ENCODE data around the gene HHAT.

The HHAT gene

DNA sequence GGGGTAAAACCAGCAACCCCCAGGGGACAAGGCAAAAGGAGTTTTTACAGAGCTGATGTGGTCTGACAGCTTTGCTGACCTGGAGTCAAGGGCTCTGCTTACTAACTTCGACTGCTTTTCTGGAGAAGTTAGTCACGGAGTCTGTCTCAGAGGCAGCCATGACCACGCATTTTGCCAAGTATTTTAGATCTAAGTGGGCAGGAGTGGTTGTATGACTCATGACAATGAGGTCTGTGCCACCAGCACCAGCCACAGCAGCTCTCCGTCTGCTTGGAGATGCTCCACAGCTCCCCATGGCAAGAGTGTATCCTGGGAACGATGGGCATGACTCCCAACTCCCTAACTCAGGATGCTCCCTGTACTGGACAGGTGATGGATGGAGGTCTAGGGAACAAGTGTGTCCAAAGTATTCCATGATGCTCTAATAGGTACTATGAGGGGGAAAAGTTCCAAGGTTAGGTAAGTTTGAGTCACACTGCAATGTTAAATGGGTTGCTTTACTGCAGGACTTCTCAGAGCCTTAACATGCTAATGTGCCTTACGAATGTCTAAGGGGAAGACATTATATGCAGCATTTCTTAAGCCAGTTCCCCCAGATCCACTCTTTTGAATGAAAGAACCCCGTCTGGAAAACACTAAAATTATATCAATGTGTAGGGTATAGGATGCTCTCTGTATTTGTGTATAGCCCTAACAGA, 359.0 kb downstream of the HHAT start:
- H3K4me3 ChIP-seq (ENCODE audit: control insufficient read depth, low read depth, low read length), result no peak overlapping the region
- DNase-seq (ENCODE audit: low read depth), result peak; percentile 46
- TF ChIP-seq, protein P1, sequence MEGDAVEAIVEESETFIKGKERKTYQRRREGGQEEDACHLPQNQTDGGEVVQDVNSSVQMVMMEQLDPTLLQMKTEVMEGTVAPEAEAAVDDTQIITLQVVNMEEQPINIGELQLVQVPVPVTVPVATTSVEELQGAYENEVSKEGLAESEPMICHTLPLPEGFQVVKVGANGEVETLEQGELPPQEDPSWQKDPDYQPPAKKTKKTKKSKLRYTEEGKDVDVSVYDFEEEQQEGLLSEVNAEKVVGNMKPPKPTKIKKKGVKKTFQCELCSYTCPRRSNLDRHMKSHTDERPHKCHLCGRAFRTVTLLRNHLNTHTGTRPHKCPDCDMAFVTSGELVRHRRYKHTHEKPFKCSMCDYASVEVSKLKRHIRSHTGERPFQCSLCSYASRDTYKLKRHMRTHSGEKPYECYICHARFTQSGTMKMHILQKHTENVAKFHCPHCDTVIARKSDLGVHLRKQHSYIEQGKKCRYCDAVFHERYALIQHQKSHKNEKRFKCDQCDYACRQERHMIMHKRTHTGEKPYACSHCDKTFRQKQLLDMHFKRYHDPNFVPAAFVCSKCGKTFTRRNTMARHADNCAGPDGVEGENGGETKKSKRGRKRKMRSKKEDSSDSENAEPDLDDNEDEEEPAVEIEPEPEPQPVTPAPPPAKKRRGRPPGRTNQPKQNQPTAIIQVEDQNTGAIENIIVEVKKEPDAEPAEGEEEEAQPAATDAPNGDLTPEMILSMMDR (IDR thresholded peaks at IDR 0.05; ENCODE audit: control insufficient read depth, insufficient read depth, low read depth, low read length, missing control alignments), result no peak

DNA sequence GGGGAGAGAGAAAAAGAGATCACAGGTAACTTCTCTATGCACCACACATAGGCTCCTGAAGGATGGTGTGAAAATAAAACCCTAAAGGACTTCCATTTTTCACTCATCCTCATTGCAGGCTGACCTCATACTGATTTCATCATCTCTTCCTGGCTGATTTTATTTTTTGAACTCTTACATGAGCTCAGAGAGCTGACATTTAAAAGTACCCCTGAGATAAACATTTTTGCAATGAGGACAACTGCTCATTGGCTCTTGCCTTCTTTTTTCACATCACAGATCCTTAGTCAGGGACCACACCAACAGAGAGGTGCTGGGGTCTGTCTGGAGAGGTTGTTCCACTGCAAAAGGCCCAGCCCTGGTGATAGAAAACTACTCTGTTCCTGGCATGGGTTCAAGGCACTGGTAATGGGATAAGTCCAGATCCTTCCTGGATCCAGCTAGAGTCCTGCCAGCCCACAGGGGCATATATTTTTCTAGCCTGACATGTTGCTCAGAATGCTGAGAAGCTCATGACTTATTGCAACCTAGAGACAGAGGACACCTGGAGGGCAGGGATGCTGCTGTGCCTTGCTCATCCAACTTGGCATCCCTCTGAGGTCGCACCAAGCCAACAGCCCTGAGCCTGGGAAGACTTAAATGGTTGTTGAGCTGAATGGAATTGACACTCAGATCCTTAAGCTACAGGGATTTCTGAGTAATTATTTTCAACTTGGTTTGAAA, 360.0 kb downstream of the HHAT start:
- H3K4me3 ChIP-seq (ENCODE audit: control insufficient read depth, low read depth, low read length), result no peak overlapping the region
- TF ChIP-seq, protein P1 (IDR thresholded peaks at IDR 0.05; ENCODE audit: control insufficient read depth, insufficient read depth, low read depth, low read length, missing control alignments), result no peak

DNA sequence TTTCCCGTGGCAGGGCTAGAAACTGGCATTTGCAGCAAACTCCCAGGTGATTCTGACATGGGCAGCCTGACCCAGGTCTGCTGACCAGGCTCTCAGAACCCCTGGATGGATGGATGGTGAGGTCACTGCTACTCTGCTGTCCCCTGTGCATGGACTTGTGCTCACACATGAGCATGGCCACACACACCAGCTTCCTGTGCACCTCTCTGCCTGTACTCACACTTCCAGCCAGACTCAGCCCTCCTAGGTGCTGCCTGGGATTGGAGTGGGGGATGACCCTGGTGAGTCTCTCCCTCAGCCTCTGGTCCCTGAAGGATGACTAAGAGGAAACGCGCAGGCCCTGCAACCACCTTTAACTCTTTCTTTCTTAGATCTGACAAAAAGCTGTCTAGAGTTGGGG, 361.1 kb downstream of the HHAT start:
- no peak for DNase-seq (ENCODE audit: low read depth)

More for the DNA sequence above, 360.0 kb downstream of the HHAT start:
- DNase-seq (ENCODE audit: low read depth), result peak; percentile 13

DNA sequence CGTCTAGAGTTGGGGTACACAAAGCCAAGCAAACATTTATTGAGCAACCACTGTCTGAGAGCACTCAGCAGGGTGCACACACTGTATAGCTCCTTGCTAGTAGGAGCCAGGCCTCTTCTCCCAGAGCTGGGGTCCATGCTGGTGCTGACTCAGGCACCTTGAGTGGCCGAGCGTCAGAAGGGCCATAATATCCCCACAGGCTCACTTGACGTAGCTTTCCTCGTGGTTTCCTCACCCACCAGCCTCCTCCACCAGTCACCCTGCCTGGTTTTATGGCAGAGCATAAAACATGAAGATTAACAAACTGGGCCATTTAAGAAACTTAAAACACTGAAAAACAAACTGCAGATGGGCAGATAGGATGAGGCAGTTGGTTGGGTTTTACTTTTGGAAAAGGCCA, 361.5 kb downstream of the HHAT start:
- no peak overlapping the region for H3K4me3 ChIP-seq (ENCODE audit: control insufficient read depth, low read depth, low read length)
- no peak for DNase-seq (ENCODE audit: low read depth)
- TF ChIP-seq, protein P1 (IDR thresholded peaks at IDR 0.05; ENCODE audit: control insufficient read depth, insufficient read depth, low read depth, low read length, missing control alignments), result no peak

More for the DNA sequence above, 361.1 kb downstream of the HHAT start:
- TF ChIP-seq, protein P1 (IDR thresholded peaks at IDR 0.05; ENCODE audit: control insufficient read depth, insufficient read depth, low read depth, low read length, missing control alignments), result no peak
- H3K4me3 ChIP-seq (ENCODE audit: control insufficient read depth, low read depth, low read length), result no peak overlapping the region

DNA sequence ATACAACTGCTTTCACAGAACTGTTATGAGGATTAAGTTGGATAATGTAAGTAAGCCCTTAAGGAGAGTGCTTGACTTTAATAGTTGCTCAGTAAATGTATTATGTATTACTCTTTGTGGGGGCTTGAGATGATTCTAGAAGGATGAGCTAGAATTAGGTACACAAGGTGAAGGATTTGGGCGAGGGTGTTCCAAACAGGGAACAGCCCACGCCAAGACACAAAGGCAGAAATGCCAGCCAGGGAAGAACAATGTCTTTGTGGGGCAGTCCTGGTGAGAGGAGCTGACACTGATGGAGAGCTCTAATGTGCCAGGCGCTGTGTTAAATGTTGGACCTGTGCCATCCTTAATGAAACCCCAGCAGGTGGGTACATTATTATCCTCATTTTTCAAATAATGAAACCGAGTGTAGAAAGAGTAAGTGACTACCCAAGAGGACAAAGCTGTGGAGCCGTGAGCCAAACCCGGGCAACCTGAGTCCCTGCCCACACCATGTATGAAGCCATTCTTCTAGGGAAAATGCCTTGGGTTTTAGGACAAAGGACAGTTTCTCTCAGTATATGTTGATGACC, 362.4 kb downstream of the HHAT start:
- DNase-seq (ENCODE audit: low read depth), result no peak
- no peak overlapping the region for H3K4me3 ChIP-seq (ENCODE audit: control insufficient read depth, low read depth, low read length)
- TF ChIP-seq, protein P1 (IDR thresholded peaks at IDR 0.05; ENCODE audit: control insufficient read depth, insufficient read depth, low read depth, low read length, missing control alignments), result no peak

DNA sequence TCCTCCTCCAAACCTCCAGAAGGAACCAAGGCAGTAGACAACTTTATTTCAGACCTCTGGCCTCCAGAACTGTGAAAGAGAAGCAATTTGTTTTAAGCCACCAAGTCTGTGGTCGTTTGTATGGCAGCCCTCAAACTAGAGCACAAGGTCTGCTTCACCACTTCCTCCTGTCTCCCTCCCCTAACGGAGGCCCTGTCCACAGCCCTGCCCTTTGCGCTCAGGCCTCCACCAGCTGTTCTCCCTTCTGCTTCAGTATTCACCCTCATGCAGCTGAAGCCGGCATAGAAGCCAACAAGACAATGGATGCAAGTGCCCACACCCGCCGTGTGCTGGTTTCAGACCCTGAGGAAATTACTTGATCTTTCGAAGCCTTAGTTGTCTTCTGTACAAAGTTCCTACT, 364.1 kb downstream of the HHAT start:
- no peak for DNase-seq (ENCODE audit: low read depth)
- TF ChIP-seq, protein P1 (IDR thresholded peaks at IDR 0.05; ENCODE audit: control insufficient read depth, insufficient read depth, low read depth, low read length, missing control alignments), result no peak
- no peak overlapping the region for H3K4me3 ChIP-seq (ENCODE audit: control insufficient read depth, low read depth, low read length)

All from AG09309 (cell line).